SK-N-SH treated with all-trans-retinoic acid at 6 μM for 48 hours (cell line): ENCODE data around the gene PUS7.
"Not testable (repeated sequence)": the region's sequence is repeated elsewhere in the genome, so short reads cannot be mapped to it uniquely, and the experiment has no call there.

Experiments used
- ARNTL ChIP-seq: fragments of 450-650 bp; formaldehyde crosslinking; IDR thresholded peaks from 2 replicates; pipeline ENCODE4 v1.5.0; 2020; ENCODE audit warnings: low read depth, mild to moderate bottlenecking, moderate library complexity, borderline replicate concordance
- CSDC2 ChIP-seq: fragments of 250-450 bp; sonication (Bioruptor Pico); IDR thresholded peaks from 2 replicates; pipeline ENCODE4 v1.5.0; 2020; ENCODE audit warnings: mild to moderate bottlenecking, moderate library complexity
- GLIS3 ChIP-seq: fragments of 250-450 bp; sonication (Bioruptor Pico); IDR thresholded peaks from 2 replicates; pipeline ENCODE4 v1.5.0; 2020; ENCODE audit warnings: mild to moderate bottlenecking, moderate library complexity
- RARB ChIP-seq: fragments of 250-450 bp; sonication (Bioruptor Pico); IDR thresholded peaks from 2 replicates; pipeline ENCODE4 v1.8.0; 2021; ENCODE audit warnings: mild to moderate bottlenecking, moderate library complexity
- ZFP30 ChIP-seq: fragments of 450-650 bp; formaldehyde crosslinking; IDR thresholded peaks from 2 replicates; pipeline ENCODE4 v1.5.0; 2022; ENCODE audit warnings: mild to moderate bottlenecking, moderate library complexity
- ZNF565 ChIP-seq: fragments of 450-650 bp; formaldehyde crosslinking; conservative IDR thresholded peaks from 2 replicates; pipeline ENCODE4 v1.5.0; 2020; ENCODE audit warnings: low read depth, mild to moderate bottlenecking, moderate library complexity
- ZNF70 ChIP-seq: fragments of 450-650 bp; formaldehyde crosslinking; IDR thresholded peaks from 2 replicates; pipeline ENCODE4 v1.5.0; 2020; ENCODE audit warnings: mild to moderate bottlenecking, moderate library complexity
- TF ChIP-seq, protein P1 (sequence below): fragments of 250-450 bp; sonication (Bioruptor Pico); IDR thresholded peaks from 2 replicates; pipeline ENCODE4 v1.5.1; 2020; ENCODE audit warnings: low read depth, mild to moderate bottlenecking, moderate library complexity
- TF ChIP-seq, protein P2 (sequence below): fragments of 250-450 bp; sonication (Bioruptor Pico); IDR thresholded peaks from 2 replicates; pipeline ENCODE4 v1.5.1; 2021; ENCODE audit warnings: mild to moderate bottlenecking, moderate library complexity

- not testable (repeated sequence) for TF ChIP-seq GLIS3; CSDC2 (CRISPR knock-in tag); ZNF565; ZNF70; ARNTL (CRISPR knock-in tag); ZFP30; RARB (CRISPR knock-in tag)
- TF ChIP-seq, protein P1, sequence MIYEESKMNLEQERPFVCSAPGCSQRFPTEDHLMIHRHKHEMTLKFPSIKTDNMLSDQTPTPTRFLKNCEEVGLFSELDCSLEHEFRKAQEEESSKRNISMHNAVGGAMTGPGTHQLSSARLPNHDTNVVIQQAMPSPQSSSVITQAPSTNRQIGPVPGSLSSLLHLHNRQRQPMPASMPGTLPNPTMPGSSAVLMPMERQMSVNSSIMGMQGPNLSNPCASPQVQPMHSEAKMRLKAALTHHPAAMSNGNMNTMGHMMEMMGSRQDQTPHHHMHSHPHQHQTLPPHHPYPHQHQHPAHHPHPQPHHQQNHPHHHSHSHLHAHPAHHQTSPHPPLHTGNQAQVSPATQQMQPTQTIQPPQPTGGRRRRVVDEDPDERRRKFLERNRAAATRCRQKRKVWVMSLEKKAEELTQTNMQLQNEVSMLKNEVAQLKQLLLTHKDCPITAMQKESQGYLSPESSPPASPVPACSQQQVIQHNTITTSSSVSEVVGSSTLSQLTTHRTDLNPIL (CRISPR knock-in tag), result not testable (repeated sequence)
- TF ChIP-seq, protein P2, sequence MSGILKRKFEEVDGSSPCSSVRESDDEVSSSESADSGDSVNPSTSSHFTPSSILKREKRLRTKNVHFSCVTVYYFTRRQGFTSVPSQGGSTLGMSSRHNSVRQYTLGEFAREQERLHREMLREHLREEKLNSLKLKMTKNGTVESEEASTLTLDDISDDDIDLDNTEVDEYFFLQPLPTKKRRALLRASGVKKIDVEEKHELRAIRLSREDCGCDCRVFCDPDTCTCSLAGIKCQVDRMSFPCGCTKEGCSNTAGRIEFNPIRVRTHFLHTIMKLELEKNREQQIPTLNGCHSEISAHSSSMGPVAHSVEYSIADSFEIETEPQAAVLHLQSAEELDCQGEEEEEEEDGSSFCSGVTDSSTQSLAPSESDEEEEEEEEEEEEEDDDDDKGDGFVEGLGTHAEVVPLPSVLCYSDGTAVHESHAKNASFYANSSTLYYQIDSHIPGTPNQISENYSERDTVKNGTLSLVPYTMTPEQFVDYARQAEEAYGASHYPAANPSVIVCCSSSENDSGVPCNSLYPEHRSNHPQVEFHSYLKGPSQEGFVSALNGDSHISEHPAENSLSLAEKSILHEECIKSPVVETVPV, result not testable (repeated sequence)
Observed at GRCh38 chr7:105527737-105528136, 5.7 kb upstream of the PUS7 start.
